HG02571 (cell line): Measurements from ENCODE around the gene TBC1D20.
A peak's percentile ranks its signal among the peaks of the same experiment; 100 is the strongest.
"Not testable (repeated sequence)": the region's sequence is repeated elsewhere in the genome, so short reads cannot be mapped to it uniquely, and the experiment has no call there.

ENCODE experiments used
- ATAC-seq: cut with Tn5 transposase; IDR thresholded peaks from one replicate; pipeline ENCODE4 v1.9.1; 2021; ENCODE audit warnings: mild to moderate bottlenecking, moderate library complexity; ENCODE audit not compliant: unreplicated experiment

The TBC1D20 gene, protein sequence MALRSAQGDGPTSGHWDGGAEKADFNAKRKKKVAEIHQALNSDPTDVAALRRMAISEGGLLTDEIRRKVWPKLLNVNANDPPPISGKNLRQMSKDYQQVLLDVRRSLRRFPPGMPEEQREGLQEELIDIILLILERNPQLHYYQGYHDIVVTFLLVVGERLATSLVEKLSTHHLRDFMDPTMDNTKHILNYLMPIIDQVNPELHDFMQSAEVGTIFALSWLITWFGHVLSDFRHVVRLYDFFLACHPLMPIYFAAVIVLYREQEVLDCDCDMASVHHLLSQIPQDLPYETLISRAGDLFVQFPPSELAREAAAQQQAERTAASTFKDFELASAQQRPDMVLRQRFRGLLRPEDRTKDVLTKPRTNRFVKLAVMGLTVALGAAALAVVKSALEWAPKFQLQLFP

DNA sequence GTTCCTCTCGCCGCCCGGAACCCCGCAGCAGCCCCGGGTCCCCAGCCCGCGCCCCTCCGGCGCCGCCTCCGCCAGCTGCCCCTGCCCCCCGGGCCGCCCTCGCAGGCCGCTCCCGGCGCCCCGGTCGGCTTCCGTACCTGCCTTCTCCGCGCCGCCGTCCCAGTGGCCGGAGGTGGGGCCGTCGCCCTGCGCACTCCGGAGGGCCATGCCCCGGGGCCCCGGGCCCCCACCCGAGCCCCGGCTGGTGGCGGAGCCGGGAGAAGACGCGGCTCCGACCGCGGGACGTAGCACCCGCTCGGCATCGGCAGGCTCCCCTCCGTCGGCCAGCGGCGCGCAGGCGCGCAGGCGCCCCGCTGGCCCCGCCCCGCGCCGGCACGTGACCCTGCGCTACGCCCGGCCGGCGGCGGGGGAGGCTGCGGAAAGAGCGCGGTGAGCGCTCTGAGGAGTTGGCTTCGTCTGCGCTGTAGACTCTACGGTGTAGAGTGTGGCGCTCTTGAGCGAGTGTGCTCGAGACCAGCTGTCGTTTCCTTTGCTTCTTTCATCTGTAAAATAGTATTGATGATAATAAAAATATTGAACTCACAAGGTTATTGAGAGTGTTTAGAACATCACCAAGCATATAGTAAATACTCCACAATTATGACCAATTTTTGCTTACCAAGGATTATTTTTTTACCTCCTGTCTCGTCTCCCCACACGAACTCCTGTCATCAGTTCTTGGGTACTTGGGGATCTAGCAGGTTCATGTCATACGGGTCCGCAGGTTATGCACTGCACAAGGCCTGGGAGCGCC is at the start of gene TBC1D20:
TBC1D20 (minus strand) TSS at position 335 of the 793 bp plus-strand sequence; CDS start at position 207, 128 bp downstream.
- peak; percentile 92 for ATAC-seq

DNA sequence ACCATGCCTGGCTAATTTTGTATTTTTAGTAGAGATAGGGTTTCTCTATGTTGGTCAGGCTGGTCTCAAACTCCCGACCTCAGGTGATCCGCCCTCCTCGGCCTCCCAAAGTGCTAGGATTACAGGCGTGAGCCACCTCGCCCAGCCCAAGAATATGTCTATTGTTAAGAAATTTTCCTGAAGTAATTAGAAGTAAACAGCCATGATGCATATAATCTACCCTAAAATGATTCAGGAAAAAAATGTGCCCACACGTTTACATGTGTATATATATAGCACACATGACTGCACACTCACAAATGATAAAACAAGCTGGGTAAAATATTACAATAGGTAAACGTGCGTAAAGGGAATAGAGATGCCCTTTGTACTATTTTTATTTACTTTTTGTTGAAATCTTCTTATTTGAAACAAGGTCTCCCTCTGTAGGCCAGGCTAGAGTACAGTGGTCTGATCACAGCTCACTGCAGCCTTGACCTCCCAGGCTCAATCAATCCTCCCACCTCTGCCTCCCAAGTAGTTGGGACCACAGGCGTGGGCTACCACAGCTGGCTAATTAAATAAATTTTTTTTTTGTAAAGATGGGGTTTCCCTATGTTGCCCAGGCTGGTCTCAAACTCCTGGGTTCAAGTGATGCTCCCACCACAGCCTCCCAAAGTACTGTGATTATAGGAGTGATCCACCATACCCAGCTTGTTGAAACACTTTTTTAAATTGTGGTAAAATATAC is 48.2 kb upstream of the TBC1D20 start:
- not testable (repeated sequence) for ATAC-seq

DNA sequence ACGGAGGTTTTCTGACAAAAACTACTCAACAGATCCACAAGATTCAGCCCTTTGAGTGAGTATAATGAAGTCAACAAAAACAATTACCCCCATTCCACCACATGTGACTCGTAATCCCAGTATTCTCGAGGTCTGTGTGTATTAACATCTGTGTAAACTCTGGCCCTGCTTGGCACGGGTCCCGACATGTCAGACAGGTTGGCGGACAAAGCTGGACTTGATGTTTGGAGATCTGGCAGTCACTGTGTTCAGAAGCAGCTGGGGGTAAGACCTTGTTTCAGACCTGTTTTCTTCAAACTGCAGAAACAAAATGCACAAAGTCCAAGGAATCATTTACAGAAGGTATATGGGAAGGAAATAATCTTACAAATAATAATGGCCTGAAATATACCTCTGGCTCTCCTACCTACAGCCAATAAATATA is 46.0 kb upstream of the TBC1D20 start:
- not testable (repeated sequence) for ATAC-seq

DNA sequence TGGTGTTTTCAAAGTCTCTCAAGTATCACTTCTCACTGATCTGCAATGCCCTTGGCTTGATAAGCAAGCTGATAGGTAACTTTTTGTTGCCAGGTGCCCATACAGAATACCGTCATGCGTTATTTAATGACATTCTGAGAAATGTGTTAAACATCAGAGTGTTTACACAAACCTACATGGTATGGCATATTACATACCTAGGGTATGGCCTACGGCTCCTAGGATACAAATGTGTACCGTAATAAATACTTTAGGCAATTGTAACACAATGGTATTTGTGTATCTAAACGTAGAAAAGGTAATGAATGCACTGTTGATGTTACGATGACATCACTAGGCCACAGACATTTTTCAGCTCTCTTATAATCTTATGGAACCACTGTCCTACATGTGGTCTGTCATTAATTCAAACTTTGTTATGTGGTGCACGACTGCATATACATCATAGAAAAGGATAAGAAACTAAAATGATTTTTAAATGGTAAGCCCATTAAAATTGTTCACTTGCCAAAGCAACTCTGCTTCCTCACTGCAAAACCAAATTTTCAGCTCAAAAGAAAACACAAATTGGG is 45.5 kb upstream of the TBC1D20 start:
- no peak for ATAC-seq

DNA sequence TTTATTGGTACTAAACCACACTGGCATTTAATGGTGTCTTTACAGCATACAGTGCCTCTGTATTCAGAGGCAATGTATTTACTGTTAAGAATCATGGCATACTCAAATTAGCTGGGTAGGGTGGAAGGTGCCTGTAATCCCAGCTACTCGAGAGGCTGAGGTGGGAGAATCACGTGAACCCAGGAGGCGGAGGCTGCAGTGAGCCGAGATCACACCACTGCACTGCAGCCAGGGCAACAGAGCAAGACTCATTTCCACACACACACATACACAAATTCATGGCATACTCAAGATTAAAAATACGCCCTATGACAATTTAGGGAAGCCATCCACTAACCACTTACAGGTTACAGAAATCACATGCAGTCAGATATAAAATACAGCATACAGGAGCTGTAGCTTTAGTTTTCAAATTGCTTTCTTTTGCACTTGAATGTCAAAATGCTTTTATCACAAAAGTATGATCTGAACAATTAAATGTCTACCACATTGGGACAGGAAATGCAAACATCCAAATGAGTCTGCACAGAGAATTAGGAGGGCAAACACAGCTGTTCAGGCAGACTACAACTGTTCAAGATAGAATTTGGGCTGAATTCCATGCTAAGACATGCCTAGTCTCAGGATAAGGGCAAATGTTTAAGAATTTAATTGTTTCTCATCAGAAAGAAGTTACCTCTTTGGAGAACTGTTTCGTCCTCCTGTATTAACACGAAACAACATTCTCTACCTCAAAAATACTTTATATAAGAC is 44.8 kb upstream of the TBC1D20 start:
- ATAC-seq, result no peak

DNA sequence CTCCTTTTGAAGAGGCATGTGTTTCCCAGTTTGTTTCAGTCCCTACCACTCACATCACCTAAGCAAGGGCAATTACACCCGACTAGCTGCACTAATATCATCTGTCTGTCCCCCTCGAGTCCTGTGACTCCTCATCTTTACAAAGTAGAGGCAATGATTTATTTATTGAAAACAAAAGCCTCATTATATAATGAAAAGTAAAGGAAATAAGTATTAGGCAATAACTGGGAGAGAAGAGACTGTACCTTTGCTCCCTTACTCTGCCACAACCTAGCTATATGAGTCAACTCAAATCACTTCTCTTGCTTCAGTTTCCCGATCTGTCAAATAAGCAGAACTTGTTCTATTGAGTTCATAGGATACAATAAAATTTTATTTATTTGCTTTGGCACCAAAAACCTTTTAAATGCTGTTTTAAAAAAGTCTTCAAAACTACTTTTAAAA is 42.3 kb upstream of the TBC1D20 start:
- no peak for ATAC-seq

DNA sequence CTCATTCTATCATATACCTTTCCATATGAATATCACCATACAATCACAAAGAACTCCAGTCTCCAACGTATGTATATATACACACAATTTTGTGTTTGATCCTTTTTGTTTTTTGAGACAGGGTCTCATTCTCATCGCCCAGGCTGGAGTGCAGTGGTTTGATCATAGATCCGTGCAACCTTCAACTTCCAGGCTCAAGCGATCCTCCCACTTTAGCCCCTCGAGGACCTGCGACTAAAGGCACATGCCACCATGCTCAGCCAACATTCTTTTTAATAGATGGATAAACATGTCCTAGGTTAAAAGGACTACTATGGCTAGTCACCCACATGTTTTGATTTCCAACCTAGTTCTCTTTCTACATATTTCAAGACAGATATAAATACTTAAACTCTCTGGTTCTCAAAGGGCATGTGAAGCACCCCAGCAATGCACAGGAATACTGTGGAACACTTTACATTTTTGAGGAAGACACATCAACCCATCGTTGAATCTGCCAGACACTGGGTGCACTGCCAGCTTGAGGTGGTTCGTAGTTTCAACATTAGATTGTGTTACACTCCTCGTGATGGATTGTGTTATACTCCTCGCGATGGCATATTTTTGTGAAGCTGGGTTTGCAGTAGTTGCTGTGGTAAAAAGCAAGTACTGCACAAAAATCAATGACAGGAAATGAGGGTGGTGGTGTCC is 40.9 kb upstream of the TBC1D20 start:
- ATAC-seq, result no peak

DNA sequence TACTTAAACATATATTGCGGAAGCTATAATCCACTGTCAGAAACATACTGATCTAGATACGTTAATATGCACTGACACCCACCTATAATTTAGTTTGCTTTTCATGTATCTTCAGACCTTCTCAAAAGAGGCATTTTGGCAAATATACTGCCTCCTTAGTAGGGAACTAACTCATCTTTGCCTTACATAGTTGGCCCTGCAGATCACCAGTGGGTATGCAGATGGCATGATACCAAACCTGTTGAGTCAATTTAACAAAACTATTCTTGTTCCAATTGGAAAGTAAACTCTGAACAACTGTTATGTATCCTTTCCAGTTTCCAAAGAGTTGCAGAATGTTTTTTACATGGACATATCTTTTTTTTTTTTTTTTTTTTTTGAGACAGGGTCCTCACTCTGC is 35.6 kb upstream of the TBC1D20 start:
- no peak for ATAC-seq

DNA sequence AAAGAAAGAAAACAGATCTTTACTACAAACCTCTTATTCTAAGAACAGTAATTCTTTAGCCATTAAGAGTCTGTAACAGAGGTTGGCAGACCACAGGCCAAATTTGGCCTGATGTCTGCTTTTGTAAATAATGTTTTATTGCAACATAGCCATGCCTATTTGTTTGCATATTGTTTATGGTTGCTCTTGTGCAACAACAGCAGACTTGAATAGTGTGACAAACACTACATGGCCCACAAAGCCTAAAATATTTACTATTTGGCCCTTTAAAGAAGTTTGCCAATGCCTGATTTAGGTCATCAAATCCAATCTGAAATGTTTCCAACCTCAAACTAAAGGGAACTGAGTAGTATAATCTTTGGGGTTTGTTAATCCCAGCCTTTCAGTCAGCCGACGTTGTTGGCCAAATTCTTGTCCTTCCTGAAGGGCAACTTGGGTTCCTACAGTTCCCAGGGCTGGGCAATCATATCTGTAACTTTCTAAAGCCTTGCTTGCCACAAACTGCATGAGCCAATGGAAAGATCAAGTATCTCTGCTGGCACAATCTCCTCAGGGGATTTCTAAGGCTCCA is 33.9 kb upstream of the TBC1D20 start:
- no peak for ATAC-seq

DNA sequence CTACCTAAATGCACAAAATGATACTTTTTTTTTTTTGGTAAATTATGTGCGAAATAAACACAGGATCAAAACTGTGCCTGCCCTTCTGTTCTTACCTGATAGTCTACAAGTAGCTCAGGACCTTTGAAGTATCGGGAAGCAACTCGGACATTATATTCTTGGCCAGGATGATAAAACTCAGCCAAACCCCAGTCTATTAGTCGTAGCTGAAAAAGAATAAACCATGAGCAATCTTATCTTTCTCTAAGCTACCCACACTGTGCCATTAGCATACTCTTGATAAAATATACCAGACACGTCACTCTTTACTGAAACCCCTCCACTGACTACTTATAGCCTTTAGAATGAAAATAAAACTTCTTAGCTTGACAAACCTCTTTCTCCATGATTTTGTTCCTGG is 29.8 kb upstream of the TBC1D20 start:
- ATAC-seq, result no peak

DNA sequence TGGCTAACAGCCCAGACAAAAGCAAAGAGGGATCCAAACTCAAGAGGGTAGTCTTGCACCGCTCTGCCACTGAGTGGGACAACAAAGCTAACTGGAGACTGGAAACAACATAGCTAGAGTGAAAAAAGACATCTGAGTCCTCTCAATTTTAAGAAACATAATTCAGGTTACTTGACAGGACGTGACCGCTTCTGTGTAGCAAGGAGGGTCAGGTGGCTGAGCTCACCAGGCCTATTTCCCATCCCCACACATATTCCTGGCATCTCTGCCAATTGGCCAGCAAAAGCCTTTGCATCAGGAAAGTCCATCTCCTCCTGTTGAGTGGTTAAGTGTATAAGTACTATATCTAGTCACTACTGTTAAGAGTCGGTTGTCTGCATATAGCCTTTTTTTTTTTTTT is 25.3 kb upstream of the TBC1D20 start:
- no peak for ATAC-seq

DNA sequence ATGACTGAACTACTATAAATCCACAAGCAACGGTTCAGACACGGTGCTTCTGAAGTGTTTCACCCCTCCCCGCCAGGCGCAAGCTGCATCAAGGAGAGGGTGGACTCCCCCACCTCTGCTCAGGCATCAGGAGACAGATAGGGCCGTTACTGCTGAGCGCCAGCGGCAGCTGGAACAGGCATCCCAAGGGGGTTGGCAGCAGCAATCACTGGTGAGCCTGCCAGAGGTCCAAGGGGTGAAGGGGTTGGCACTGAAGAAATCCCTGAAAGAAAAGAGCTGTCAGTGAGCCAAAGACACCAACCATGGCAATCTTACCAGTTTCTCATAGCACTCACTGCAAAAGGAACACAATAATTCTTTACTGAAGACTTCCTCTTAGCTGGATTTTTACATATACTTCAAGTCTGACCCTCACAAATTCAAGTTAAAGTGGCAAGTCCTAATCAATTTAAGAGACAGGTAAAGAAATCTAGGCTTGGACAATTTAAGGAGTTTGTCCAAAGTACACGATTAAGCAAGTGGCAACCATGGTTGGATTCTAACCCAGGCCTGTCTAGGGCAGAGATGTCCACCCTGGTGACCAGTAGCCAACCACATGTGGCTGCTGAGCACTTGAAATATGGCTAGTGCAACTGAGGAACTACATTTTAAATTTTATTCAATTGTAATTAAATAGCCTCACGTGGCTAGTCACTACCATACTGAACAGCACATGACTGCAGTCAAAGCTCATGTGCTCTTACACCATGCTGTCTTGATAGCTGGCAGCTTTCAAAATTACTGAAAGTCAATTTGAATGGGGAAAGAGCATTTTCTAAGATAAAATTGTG is 21.7 kb upstream of the TBC1D20 start:
- no peak for ATAC-seq

DNA sequence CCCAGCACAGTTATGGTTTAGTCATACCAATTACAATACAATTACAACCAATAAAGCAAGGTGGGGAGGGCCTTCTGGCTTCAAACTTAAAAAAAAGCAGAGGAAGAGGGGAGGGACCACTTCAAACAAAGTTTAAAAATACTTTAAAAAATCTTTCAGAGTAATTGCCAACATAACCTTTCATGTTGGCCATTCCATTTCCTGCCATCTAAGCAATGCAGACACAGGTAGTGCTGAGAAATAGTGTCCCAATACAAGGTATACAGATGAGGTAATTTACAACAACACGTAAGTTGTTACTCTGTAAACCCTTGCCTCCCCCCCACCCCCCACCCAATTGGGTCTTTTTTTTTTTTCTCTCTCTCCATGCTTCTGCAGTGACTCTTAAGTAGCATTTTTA is 18.8 kb upstream of the TBC1D20 start:
- ATAC-seq, result no peak

DNA sequence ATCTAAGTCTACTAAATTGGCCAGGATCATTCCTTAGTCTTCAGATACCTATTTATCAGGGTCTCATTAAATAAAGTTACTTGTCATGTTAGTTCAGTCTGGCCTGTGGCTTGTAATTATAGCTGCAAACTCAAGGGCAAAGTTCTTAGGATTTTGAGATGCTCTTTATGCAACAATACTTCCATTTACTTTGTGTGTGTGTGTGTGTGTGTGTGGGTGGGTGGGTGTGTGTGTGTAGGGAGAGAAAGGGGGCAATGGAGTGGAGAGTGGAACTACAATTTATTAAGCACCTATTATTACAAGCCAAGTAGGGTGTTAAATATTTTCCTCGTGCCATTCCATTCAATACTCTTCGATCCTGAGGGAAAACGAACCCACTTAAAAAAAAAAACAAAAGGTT is 17.7 kb upstream of the TBC1D20 start:
- ATAC-seq, result no peak

DNA sequence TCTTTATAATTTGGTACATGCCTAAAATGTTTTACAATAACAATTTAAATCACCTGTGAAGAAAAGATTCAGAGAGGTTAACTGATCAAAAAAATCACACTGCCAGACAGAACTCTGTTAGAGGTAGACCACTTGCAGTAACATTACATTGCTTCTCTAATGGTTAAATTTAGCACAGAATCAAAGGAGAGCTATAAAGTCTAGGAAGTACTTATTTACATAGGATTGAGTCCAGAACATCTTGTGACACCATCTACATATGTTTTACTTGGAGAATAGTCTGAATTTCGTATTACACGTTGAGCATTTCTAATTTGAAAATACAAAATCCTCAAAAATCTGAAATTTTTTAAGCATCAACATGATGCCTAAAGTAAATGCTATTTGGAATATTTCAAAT is 17.2 kb upstream of the TBC1D20 start:
- ATAC-seq, result no peak

DNA sequence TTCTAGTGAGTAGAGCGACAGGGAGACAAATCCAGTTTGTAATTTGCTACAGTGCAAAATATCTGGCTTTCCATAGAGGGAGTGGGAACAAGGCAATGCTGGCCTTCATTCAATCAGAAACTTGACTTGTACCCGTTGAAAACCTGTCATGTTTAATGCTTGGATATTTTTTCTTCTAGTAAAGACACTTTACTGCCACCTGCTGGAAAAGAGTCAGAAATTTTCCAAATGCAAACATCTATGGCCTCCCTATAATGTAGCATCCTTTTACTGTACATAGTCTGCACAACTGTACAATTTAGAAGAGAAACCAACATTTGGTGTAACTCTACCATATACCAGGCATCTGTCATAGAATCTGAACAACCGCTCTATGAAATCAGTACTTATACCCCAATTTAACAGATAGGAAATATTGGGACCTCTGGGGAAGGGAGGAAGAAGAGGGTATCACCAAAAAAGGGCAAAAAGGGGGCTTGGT is 16.7 kb upstream of the TBC1D20 start:
- ATAC-seq, result no peak

DNA sequence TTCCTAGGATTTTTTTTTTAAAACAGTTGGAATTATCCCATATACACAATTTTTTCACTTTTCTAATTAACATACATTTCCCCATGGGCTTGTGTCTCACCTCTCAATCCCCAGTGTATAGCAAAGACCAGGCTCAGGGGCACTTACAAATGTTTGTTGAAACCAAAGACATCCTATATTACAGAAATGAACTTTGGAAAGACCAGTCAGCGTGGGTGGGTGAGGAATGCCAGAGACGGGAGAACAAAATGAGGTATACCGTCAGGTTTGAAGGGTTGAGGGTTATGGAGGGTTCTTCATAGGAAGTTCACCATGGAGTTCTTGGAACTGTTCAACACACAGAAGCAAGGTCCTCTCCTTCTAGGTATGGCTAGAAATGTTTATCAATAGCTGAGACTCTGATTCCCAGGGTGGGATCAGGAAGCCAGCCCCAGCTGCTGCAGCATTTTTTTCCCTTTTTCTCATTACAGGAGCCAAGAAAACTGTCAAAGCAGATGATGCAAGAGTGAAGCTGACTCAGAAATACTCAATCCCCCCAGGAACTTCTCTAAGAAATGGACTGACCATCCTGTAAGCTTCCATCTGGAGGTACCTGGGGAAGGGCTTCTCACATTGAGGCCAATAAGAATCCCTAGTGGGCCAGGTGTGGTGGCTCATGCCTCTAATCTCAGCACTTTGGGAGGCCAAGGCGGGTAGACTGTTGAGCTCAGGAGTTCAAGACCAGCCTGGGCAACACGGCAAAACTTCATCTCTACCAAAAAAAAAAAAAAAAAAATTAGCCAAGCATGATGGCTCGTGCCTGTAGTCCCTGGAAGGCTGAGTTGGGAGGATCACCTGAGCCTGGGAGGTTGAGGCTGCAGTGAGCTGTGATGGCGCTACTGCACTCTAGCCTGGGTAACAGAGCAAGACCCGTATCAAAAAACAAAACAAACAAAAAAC is 15.9 kb upstream of the TBC1D20 start:
- no peak for ATAC-seq
